ENCODE data around the gene FBXO21.
A peak's percentile ranks its signal among the peaks of the same experiment; 100 is the strongest.
"Not testable (repeated sequence)": the region's sequence is repeated elsewhere in the genome, so short reads cannot be mapped to it uniquely, and the experiment has no call there.

Gene FBXO21

GRCh38 chr12:117190210-117190781, at the start of gene FBXO21:
Gene FBXO21 (minus strand): TSS chr12:117190470. CDS start chr12:117190456, 14 bp downstream.
- no peak for FAIRE-seq

GRCh38 chr12:117236456-117237001, 46.3 kb upstream of the FBXO21 start:
- FAIRE-seq, result no peak

- FAIRE-seq, result no peak
Observed at GRCh38 chr12:117235261-117235660, 45.0 kb upstream of the FBXO21 start.

GRCh38 chr12:117234441-117234840, 44.2 kb upstream of the FBXO21 start:
- FAIRE-seq, result no peak

GRCh38 chr12:117231750-117232149, 41.5 kb upstream of the FBXO21 start:
- FAIRE-seq, result no peak

- FAIRE-seq, result no peak
Observed at GRCh38 chr12:117228239-117228638, 38.0 kb upstream of the FBXO21 start.

GRCh38 chr12:117227000-117227653, 36.9 kb upstream of the FBXO21 start:
- FAIRE-seq, result no peak

- no peak for FAIRE-seq
Observed at GRCh38 chr12:117226505-117226904, 36.2 kb upstream of the FBXO21 start.

GRCh38 chr12:117225179-117225578, 34.9 kb upstream of the FBXO21 start:
- no peak for FAIRE-seq

- FAIRE-seq, result not testable (repeated sequence)
Observed at GRCh38 chr12:117220947-117221346, 30.7 kb upstream of the FBXO21 start.

- no peak for FAIRE-seq
Observed at GRCh38 chr12:117218149-117218548, 27.9 kb upstream of the FBXO21 start.

- no peak for FAIRE-seq
Observed at GRCh38 chr12:117216686-117217085, 26.4 kb upstream of the FBXO21 start.

GRCh38 chr12:117214797-117215196, 24.5 kb upstream of the FBXO21 start:
- no peak for FAIRE-seq

GRCh38 chr12:117213295-117213808, 23.1 kb upstream of the FBXO21 start:
- FAIRE-seq, result no peak

GRCh38 chr12:117212563-117213190, 22.4 kb upstream of the FBXO21 start:
- FAIRE-seq, result peak; percentile 94

GRCh38 chr12:117210266-117210918, 20.1 kb upstream of the FBXO21 start:
- no peak for FAIRE-seq

- no peak for FAIRE-seq
Observed at GRCh38 chr12:117209626-117210025, 19.4 kb upstream of the FBXO21 start.

GRCh38 chr12:117208811-117209455, 18.7 kb upstream of the FBXO21 start:
- FAIRE-seq, result no peak

- FAIRE-seq, result no peak
Observed at GRCh38 chr12:117208206-117208605, 17.9 kb upstream of the FBXO21 start.

GRCh38 chr12:117207675-117208074, 17.4 kb upstream of the FBXO21 start:
- FAIRE-seq, result no peak

- FAIRE-seq, result no peak
Observed at GRCh38 chr12:117202556-117202955, 12.3 kb upstream of the FBXO21 start.

- no peak for FAIRE-seq
Observed at GRCh38 chr12:117202033-117202432, 11.8 kb upstream of the FBXO21 start.

Measured in A204.1 (cell line).